Astrocyte of the cerebellum (primary cell): ENCODE data around the gene UBE2H.
A peak's percentile ranks its signal among the peaks of the same experiment; 100 is the strongest.

Source experiments
- DNase-seq: peaks from one replicate; pipeline ENCODE4 v3.0.0-alpha.2; 2011; ENCODE audit warnings: low read depth
- H3K4me3 ChIP-seq: 2 replicates; pipeline ENCODE4 v1.5.1; 2011; ENCODE audit warnings: mild to moderate bottlenecking, low read depth, low read length, moderate library complexity
- in situ Hi-C: cut with HindIII; loops from 2 replicates; pipeline ENCODE4 v1.10.0; 2017; ENCODE audit warnings: low sequenced_read_pairs
- TF ChIP-seq, protein P1 (sequence below): IDR thresholded peaks from 2 replicates; pipeline ENCODE4 v1.5.1; 2012; ENCODE audit warnings: low read length, low read depth, moderate library complexity, mild to moderate bottlenecking; ENCODE audit errors: missing control alignments

Gene UBE2H

GRCh38 chr7:129925416-129926002 is 27.3 kb downstream of the UBE2H start:
- in situ Hi-C loops: no loop called here
- TF ChIP-seq, protein P1, sequence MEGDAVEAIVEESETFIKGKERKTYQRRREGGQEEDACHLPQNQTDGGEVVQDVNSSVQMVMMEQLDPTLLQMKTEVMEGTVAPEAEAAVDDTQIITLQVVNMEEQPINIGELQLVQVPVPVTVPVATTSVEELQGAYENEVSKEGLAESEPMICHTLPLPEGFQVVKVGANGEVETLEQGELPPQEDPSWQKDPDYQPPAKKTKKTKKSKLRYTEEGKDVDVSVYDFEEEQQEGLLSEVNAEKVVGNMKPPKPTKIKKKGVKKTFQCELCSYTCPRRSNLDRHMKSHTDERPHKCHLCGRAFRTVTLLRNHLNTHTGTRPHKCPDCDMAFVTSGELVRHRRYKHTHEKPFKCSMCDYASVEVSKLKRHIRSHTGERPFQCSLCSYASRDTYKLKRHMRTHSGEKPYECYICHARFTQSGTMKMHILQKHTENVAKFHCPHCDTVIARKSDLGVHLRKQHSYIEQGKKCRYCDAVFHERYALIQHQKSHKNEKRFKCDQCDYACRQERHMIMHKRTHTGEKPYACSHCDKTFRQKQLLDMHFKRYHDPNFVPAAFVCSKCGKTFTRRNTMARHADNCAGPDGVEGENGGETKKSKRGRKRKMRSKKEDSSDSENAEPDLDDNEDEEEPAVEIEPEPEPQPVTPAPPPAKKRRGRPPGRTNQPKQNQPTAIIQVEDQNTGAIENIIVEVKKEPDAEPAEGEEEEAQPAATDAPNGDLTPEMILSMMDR: no peak

DNA sequence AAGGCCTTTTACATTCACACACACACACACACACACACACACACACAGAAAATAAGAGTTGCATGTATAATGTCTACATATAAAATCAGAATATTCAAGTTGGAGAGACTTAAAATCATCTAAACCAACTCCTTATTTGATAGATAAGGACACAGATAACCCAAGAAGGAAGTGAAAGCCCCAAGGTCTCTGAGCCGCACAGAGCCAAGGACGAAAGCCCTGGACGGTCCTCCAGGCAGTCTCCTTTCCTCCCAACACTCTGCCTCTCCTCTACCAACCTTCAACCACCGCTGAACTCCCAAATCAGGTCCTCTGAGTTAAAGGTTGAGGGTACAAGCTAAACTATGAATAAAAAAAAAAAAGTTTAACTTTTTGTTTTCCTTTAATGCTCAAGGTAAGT is 28.2 kb downstream of the UBE2H start:
- TF ChIP-seq, protein P1: no peak
- DNase-seq: no peak
- H3K4me3 ChIP-seq: no peak overlapping the region
- in situ Hi-C loops: no loop called here

More at GRCh38 chr7:129925416-129926002, 27.3 kb downstream of the UBE2H start:
- no peak overlapping the region for H3K4me3 ChIP-seq
- no peak for DNase-seq

DNA sequence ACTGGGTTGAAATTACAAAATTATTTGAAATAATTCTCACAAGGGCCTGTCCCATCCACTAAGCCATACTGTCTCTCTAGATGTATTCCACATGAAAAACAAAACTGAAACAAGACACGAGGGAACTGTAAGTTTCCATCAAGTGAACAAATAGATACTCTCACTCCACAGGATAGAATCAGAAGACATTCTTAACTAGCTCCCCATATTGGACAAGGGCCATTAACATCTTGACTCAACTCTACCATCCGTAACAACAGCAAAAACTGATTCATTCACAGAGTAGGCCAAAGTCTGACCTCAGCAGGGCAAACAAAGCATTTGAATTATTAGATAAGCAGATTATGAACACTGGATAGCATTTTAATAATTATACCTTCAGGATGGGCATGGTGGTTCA is 29.1 kb downstream of the UBE2H start:
- TF ChIP-seq, protein P1: no peak
- H3K4me3 ChIP-seq: no peak overlapping the region
- in situ Hi-C loops: no loop called here
- DNase-seq: peak; percentile 76

GRCh38 chr7:129919492-129919891 is 33.3 kb downstream of the UBE2H start:
- no peak overlapping the region for H3K4me3 ChIP-seq
- TF ChIP-seq, protein P1: no peak
- DNase-seq: no peak
- in situ Hi-C loops: no loop called here

DNA sequence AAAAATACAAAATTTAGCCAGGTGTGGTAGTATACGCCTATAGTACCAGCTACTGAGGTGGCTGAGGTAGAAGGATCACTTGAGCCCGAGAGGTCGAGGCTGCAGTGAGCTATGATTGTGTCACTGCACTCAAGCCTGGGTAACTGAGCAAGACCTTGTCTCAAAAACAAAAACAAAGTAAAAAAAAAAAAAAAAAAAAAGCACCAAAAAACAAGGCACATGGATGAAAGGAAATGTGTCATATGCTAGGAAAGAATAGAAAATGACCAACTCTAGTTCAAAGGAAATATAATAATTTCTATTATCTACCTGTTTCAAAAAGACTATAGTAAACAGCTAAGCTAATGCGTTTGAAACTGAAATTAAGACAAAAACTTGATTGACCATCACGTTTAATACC is 33.8 kb downstream of the UBE2H start:
- in situ Hi-C loops: no loop called here
- TF ChIP-seq, protein P1: no peak
- DNase-seq: no peak

DNA sequence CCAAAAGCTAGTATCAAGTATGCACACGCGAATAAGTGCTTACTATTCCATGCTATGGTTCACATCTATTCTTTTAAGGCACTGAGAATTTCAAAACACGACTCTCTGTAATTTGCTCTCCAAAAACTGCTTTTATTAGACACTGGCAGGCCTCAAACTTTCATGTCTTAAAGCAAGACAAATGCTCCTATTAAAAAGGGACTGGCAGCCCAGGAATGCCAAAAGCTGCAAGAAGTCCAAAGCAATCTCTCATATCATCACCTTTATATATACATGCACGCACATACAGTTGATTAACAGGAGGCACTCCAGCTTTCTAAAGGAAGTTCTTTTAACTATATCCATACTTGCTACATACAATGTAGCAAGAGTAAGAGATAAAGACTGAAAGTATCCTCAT is 34.8 kb downstream of the UBE2H start:
- TF ChIP-seq, protein P1: no peak
- DNase-seq: no peak
- in situ Hi-C loops: no loop called here
- H3K4me3 ChIP-seq: no peak overlapping the region

More for the DNA sequence above, 33.8 kb downstream of the UBE2H start:
- H3K4me3 ChIP-seq: no peak overlapping the region
